ENCODE data around the gene IPO7.
A peak's percentile ranks its signal among the peaks of the same experiment; 100 is the strongest.
"Not testable (repeated sequence)": the region's sequence is repeated elsewhere in the genome, so short reads cannot be mapped to it uniquely, and the experiment has no call there.

Gene IPO7

DNA sequence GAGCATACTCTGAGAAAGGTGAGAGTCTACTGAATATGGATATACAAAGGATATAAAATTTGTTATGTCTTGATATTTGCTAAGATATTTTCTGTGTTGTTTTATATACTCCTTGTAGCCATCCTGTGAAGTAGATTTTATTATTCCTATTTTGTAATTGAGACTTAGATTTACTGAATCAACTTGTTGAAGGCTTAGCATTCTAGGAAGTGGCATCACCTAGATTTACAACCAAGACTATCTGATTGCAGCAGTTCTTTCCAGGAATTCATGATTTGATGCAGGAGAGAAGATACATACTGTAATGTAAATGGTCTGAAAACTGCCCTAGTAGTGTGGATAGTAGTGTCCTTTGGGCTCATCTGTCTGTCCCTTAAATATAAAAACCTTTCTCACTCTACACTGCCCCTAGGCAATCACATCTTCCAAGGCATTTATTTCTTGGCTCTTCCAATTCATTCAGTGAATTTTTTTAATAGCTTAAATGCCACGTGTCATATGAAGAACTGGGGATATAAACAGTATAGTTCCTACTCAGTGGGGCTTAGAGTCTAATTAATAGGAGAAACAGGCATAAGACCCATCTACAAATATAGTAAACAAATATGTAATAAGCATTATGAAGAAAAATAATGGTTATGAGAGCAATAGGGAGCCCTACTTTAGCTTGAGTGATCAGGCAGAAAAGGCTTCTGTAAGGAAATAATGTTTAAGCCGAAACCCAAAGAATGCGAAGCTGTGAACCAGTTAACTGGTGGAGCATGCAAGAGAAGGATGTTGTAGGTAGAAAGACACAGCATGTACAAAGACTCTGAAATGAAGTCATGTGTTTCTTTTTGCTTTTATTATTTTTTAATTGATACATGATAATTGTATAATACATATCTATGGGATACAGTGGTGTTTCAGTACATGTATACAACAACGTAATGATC is 13.6 kb downstream of the IPO7 start:
- peaks cover 21% of the 10 kb centered on the region for H3K36me3 ChIP-seq (ENCODE audit: control insufficient read depth, insufficient read depth, low read length)
- H3K27ac ChIP-seq (ENCODE audit: low read depth, low read length) = no peak overlapping the region
- no peaks in the 10 kb centered on the region for H3K9me3 ChIP-seq (ENCODE audit: control insufficient read depth, insufficient read depth, low read length)
- no peak overlapping the region for H3K9ac ChIP-seq (ENCODE audit: low read depth, low read length)
- no peaks in the 10 kb centered on the region for H3K27me3 ChIP-seq (ENCODE audit: control insufficient read depth, insufficient read depth, low read length)
- peaks cover 8% of the 10 kb centered on the region; the same call in 1 of the 2 replicates for H3K4me1 ChIP-seq (ENCODE audit: control insufficient read depth, insufficient read depth, low read length)
- H3K4me3 ChIP-seq (ENCODE audit: low read depth, low read length) = no peak overlapping the region

GRCh38 chr11:9399466-9399865 is 15.0 kb downstream of the IPO7 start:
- Histone ChIP-seq H3K27me3 (ENCODE audit: control insufficient read depth, insufficient read depth, low read length) (no peaks in the 10 kb centered on the region), H3K4me3 (ENCODE audit: low read depth, low read length) (no peak overlapping the region), H3K9me3 (ENCODE audit: control insufficient read depth, insufficient read depth, low read length) (no peaks in the 10 kb centered on the region), H3K36me3 (ENCODE audit: control insufficient read depth, insufficient read depth, low read length) (peaks cover 30% of the 10 kb centered on the region), H3K9ac (ENCODE audit: low read depth, low read length) (no peak overlapping the region), H3K4me1 (ENCODE audit: control insufficient read depth, insufficient read depth, low read length) (peaks cover 8% of the 10 kb centered on the region; the same call in 1 of the 2 replicates), H3K27ac (ENCODE audit: low read depth, low read length) (no peak overlapping the region)

GRCh38 chr11:9401884-9402283 is 17.4 kb downstream of the IPO7 start:
- H3K27ac ChIP-seq (ENCODE audit: low read depth, low read length); H3K9ac ChIP-seq (ENCODE audit: low read depth, low read length); H3K4me3 ChIP-seq (ENCODE audit: low read depth, low read length); H3K27me3 ChIP-seq (ENCODE audit: control insufficient read depth, insufficient read depth, low read length); H3K9me3 ChIP-seq (ENCODE audit: control insufficient read depth, insufficient read depth, low read length); H3K4me1 ChIP-seq (ENCODE audit: control insufficient read depth, insufficient read depth, low read length): not testable (repeated sequence)
- H3K36me3 ChIP-seq (ENCODE audit: control insufficient read depth, insufficient read depth, low read length) = peaks cover 41% of the 10 kb centered on the region

DNA sequence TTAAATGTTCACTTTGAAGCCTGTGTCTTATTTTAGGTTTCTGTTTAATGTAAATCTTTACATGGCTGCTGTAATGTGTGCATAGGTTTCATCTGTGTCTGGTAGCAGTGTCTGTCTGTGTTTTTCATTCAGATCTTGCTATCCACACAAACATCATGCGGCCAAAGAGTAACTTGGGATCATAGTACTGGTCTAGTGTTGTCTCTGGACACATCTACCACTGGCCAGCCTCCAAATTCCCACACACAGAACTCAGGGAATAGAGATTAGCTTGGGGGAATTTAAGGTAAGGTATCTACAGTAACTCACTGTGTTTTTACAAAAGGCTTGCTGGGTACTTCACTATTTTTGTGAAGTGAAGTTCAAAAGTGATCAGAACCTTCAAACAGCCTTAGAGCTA is 44.3 kb downstream of the IPO7 start:
- no peak overlapping the region for H3K27ac ChIP-seq (ENCODE audit: low read depth, low read length)
- H3K36me3 ChIP-seq (ENCODE audit: control insufficient read depth, insufficient read depth, low read length) = peaks cover 96% of the 10 kb centered on the region
- H3K9me3 ChIP-seq (ENCODE audit: control insufficient read depth, insufficient read depth, low read length) = no peaks in the 10 kb centered on the region
- H3K9ac ChIP-seq (ENCODE audit: low read depth, low read length) = no peak overlapping the region
- no peak overlapping the region for H3K4me3 ChIP-seq (ENCODE audit: low read depth, low read length)
- no peaks in the 10 kb centered on the region for H3K27me3 ChIP-seq (ENCODE audit: control insufficient read depth, insufficient read depth, low read length)
- H3K4me1 ChIP-seq (ENCODE audit: control insufficient read depth, insufficient read depth, low read length) = no peaks in the 10 kb centered on the region

DNA sequence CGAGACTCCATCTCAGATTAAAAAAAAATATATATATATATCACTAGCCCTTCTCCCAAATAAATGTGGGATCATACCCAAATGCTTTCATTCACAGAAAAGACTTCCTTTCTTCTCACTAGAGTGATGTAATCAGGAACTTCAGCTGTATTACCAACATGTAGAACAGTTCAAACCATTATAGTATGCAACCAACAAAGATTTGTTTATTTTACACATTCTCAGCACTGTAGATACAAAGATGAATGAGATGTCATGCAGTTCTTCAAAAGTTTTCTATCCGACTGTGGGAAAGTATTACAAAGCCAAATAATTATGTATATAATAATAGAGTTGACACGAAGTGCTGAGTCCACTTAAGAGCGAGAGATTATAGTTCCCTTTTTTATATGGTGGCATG is 54.2 kb downstream of the IPO7 start:
- H3K9ac ChIP-seq (ENCODE audit: low read depth, low read length) = no peak overlapping the region
- H3K4me1 ChIP-seq (ENCODE audit: control insufficient read depth, insufficient read depth, low read length) = no peaks in the 10 kb centered on the region
- H3K27ac ChIP-seq (ENCODE audit: low read depth, low read length) = no peak overlapping the region
- peaks cover 99% of the 10 kb centered on the region for H3K36me3 ChIP-seq (ENCODE audit: control insufficient read depth, insufficient read depth, low read length)
- no peak overlapping the region for H3K4me3 ChIP-seq (ENCODE audit: low read depth, low read length)
- H3K9me3 ChIP-seq (ENCODE audit: control insufficient read depth, insufficient read depth, low read length) = no peaks in the 10 kb centered on the region
- no peaks in the 10 kb centered on the region for H3K27me3 ChIP-seq (ENCODE audit: control insufficient read depth, insufficient read depth, low read length)

GRCh38 chr11:9446230-9446629 is 61.8 kb downstream of the IPO7 start:
- Histone ChIP-seq H3K4me1 (ENCODE audit: control insufficient read depth, insufficient read depth, low read length) (no peaks in the 10 kb centered on the region), H3K36me3 (ENCODE audit: control insufficient read depth, insufficient read depth, low read length) (peaks cover 72% of the 10 kb centered on the region), H3K4me3 (ENCODE audit: low read depth, low read length) (no peak overlapping the region), H3K27me3 (ENCODE audit: control insufficient read depth, insufficient read depth, low read length) (no peaks in the 10 kb centered on the region), H3K27ac (ENCODE audit: low read depth, low read length) (no peak overlapping the region), H3K9ac (ENCODE audit: low read depth, low read length) (no peak overlapping the region), H3K9me3 (ENCODE audit: control insufficient read depth, insufficient read depth, low read length) (no peaks in the 10 kb centered on the region)

DNA sequence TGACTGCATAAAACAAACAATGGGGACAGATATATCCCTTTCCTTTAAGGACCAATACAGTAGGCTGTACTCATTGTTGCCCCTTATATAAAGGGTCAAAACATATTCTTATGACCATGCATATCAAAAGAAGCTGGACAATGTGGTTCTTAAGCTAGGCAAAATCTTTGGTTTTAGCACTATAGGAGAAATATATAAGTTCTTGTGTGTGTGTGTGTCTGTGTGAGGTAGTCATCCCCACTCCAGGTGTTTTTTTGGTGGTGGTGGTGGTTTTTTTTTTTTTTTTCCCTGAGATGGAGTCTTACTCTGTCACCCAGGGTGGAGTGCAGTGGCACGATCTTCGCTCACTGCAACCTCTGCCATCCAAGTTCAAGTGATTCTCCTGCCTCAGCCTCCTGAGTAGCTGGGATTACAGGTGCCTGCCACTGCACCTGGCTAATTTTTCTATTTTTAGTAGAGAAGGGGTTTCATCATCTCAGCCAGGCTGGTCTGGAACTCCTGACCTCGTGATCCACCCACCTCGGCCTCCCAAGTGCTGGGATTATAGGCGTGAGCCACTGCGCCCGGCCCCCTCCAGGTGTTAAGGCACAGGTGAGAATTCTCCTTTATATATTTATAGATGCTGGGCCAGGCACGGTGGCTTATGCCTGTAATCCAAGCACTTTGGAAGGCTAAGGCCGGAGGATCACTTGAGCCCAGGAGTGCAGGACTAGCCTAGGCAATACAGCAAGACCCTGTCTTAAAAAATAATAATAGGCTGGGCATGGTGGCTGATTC is 64.3 kb downstream of the IPO7 start:
- Histone ChIP-seq H3K4me1 (ENCODE audit: control insufficient read depth, insufficient read depth, low read length) (no peaks in the 10 kb centered on the region), H3K27ac (ENCODE audit: low read depth, low read length) (no peak overlapping the region), H3K9me3 (ENCODE audit: control insufficient read depth, insufficient read depth, low read length) (peaks cover 6% of the 10 kb centered on the region; the same call in 1 of the 2 replicates), H3K9ac (ENCODE audit: low read depth, low read length) (no peak overlapping the region), H3K4me3 (ENCODE audit: low read depth, low read length) (no peak overlapping the region), H3K36me3 (ENCODE audit: control insufficient read depth, insufficient read depth, low read length) (peaks cover 47% of the 10 kb centered on the region), H3K27me3 (ENCODE audit: control insufficient read depth, insufficient read depth, low read length) (no peaks in the 10 kb centered on the region)

DNA sequence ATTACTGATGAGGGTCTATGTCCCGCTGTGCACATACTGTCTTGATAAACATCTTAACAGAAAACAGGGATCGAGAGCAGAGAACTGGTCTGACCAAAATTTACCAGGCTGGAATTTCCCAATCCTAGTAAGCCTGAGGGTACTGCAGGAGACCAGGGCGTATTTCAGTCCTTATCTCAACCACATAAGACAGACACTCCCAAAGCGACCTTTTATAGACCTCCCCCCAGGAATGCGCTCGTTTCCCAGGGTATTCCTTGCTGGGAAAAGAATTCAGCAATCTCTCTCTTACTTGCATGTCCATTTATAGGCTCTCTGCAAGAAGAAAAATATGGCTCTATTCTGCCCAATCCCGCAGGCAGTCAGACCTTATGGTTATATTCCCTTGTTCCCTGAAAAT is 67.6 kb downstream of the IPO7 start:
- H3K27ac ChIP-seq (ENCODE audit: low read depth, low read length); H3K9me3 ChIP-seq (ENCODE audit: control insufficient read depth, insufficient read depth, low read length); H3K9ac ChIP-seq (ENCODE audit: low read depth, low read length); H3K4me3 ChIP-seq (ENCODE audit: low read depth, low read length); H3K4me1 ChIP-seq (ENCODE audit: control insufficient read depth, insufficient read depth, low read length); H3K27me3 ChIP-seq (ENCODE audit: control insufficient read depth, insufficient read depth, low read length): not testable (repeated sequence)
- H3K36me3 ChIP-seq (ENCODE audit: control insufficient read depth, insufficient read depth, low read length) = peaks cover 15% of the 10 kb centered on the region; the same call in 1 of the 2 replicates

DNA sequence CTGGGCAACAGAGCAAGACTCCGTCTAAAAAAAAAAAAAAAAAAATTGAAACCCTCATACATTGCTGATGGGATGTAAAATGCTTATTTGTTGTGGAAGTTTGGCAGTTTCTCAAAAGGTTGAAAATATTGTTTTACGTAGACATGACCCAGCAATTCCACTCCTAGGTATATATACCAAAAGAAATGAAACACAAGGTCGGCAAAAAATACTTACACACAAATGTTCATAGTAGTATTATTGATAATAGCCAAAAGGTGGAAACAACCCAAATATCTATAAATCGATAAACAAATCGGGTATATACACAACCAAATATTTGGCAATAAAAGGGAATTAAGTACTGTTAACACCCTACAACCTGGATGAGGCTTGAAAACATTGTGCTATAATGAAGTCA is 71.3 kb downstream of the IPO7 start:
- Histone ChIP-seq H3K4me3 (ENCODE audit: low read depth, low read length) (no peak overlapping the region), H3K9ac (ENCODE audit: low read depth, low read length) (no peak overlapping the region), H3K27me3 (ENCODE audit: control insufficient read depth, insufficient read depth, low read length) (no peaks in the 10 kb centered on the region), H3K36me3 (ENCODE audit: control insufficient read depth, insufficient read depth, low read length) (no peaks in the 10 kb centered on the region), H3K9me3 (ENCODE audit: control insufficient read depth, insufficient read depth, low read length) (peaks cover 6% of the 10 kb centered on the region; the same call in 1 of the 2 replicates), H3K4me1 (ENCODE audit: control insufficient read depth, insufficient read depth, low read length) (0 out of 2 replicates have a peak, but pooled peaks cover 5% of the 10 kb centered on the region), H3K27ac (ENCODE audit: low read depth, low read length) (no peak overlapping the region)

DNA sequence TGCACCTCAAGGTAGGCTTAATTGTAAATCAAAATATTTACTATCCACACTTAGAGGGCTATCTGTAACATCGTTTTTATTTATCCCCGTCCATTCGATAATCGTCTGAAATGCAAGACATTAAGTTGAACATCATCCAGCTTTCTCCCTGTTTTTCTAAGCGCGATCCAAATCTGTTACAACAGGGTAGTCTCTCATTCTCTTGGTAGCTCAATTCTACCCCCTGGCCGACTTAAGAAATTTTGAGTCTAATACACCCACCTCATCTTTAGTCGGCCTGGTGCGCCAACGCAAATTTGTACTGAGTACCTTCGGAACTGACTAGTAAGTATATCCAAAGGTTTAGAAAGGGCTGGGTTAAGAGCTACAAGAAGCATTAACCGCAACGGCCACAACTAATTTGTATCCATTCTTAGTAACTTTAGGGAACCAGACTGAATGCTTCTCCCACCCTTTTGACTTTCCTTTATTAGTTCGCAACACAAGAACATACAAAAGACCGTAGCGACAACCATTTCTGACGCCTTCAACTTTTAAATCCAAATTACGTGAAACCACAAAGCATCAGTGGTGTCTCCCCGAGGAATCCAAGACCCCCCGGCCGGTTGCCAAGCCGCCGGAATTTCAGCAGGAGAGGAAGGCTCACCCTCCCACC is 75.3 kb downstream of the IPO7 start:
- H3K27ac ChIP-seq (ENCODE audit: low read depth, low read length) = peak overlapping the region; percentile 100
- peaks cover 14% of the 10 kb centered on the region; the same call in 1 of the 2 replicates for H3K4me1 ChIP-seq (ENCODE audit: control insufficient read depth, insufficient read depth, low read length)
- peak overlapping the region; percentile 99 for H3K9ac ChIP-seq (ENCODE audit: low read depth, low read length)
- H3K36me3 ChIP-seq (ENCODE audit: control insufficient read depth, insufficient read depth, low read length) = no peaks in the 10 kb centered on the region
- H3K27me3 ChIP-seq (ENCODE audit: control insufficient read depth, insufficient read depth, low read length) = no peaks in the 10 kb centered on the region
- no peaks in the 10 kb centered on the region for H3K9me3 ChIP-seq (ENCODE audit: control insufficient read depth, insufficient read depth, low read length)
- H3K4me3 ChIP-seq (ENCODE audit: low read depth, low read length) = peak overlapping the region; percentile 98
